Neuronal stem cell (in vitro differentiated cells): ENCODE results near the gene LSM12.
A peak's percentile ranks its signal among the peaks of the same experiment; 100 is the strongest.

Experiments used
- DNase-seq: peaks from one replicate; pipeline ENCODE4 v3.0.0-alpha.2; 2013; ENCODE audit warnings: low spot score
- H2AFZ ChIP-seq: one replicate; pipeline ENCODE4 v1.6.1; 2013; ENCODE audit warnings: mild to moderate bottlenecking, low read length, inconsistent platforms
- H2AK5ac ChIP-seq: 2 replicates; pipeline ENCODE4 v1.6.1; 2013; ENCODE audit warnings: low read depth, mild to moderate bottlenecking, inconsistent platforms, low read length, moderate library complexity, mixed read lengths
- H2BK120ac ChIP-seq: 2 replicates; pipeline ENCODE4 v1.6.1; 2013; ENCODE audit warnings: low read depth, mild to moderate bottlenecking, inconsistent platforms, low read length, moderate library complexity, mixed read lengths
- H2BK12ac ChIP-seq: one replicate; pipeline ENCODE4 v1.6.1; 2013; ENCODE audit warnings: low read length, inconsistent platforms
- H2BK15ac ChIP-seq: 2 replicates; pipeline ENCODE4 v1.6.1; 2013; ENCODE audit warnings: mild to moderate bottlenecking, low read length, inconsistent platforms, mixed read lengths
- H2BK5ac ChIP-seq: one replicate; pipeline ENCODE4 v1.6.1; 2013; ENCODE audit warnings: inconsistent platforms, mild to moderate bottlenecking, low read length, moderate library complexity
- H3K14ac ChIP-seq: one replicate; pipeline ENCODE4 v1.6.1; 2013; ENCODE audit warnings: low read length, inconsistent platforms
- H3K18ac ChIP-seq: 2 replicates; pipeline ENCODE4 v1.6.1; 2013; ENCODE audit warnings: low read length, inconsistent platforms
- H3K23ac ChIP-seq: 2 replicates; pipeline ENCODE4 v1.6.1; 2013; ENCODE audit warnings: low read depth, mild to moderate bottlenecking, mixed read lengths, low read length, inconsistent platforms; ENCODE audit not compliant: poor library complexity
- H3K27ac ChIP-seq: replicated peaks from 3 replicates; pipeline ENCODE4 v1.5.1; 2013; ENCODE audit warnings: low read length, inconsistent platforms
- H3K27me3 ChIP-seq, 3 experiments: 2 replicates each; pipeline ENCODE4 v1.6.1; 2013; ENCODE audit warnings: low read length in 3 of 3, mild to moderate bottlenecking in 2 of 3, inconsistent platforms in 1 of 3, low read depth in 1 of 3, mixed read lengths in 1 of 3, moderate library complexity in 1 of 3; ENCODE audit not compliant: control insufficient read depth in 3 of 3, insufficient read depth in 3 of 3
- H3K36me3 ChIP-seq, 2 donors: replicated peaks in 1 of 2; 2 replicates each; pipeline ENCODE4 v1.6.1; 2013; ENCODE audit warnings: low read length in 2 of 2; ENCODE audit not compliant: control insufficient read depth in 2 of 2, insufficient read depth in 2 of 2
- H3K4ac ChIP-seq: 2 replicates; pipeline ENCODE4 v1.6.1; 2013; ENCODE audit warnings: inconsistent platforms, mild to moderate bottlenecking, low read length, moderate library complexity
- H3K4me1 ChIP-seq, 2 donors: 1 replicate in 1 of 2; 2 replicates in 1 of 2; pipeline ENCODE4 v1.6.1; 2013; ENCODE audit warnings: low read length in 2 of 2, low read depth in 1 of 2; ENCODE audit not compliant: control insufficient read depth in 2 of 2, insufficient read depth in 1 of 2
- H3K4me2 ChIP-seq: one replicate; pipeline ENCODE4 v1.6.1; 2013; ENCODE audit warnings: mild to moderate bottlenecking, low read length, inconsistent platforms; ENCODE audit not compliant: insufficient read depth, poor library complexity, severe bottlenecking
- H3K4me3 ChIP-seq, 2 donors: 2 replicates each; pipeline ENCODE4 v1.5.1; 2013; ENCODE audit warnings: low read length in 2 of 2, mild to moderate bottlenecking in 2 of 2, inconsistent platforms in 1 of 2, moderate library complexity in 1 of 2
- H3K79me1 ChIP-seq: one replicate; pipeline ENCODE4 v1.6.1; 2013; ENCODE audit warnings: low read depth, mild to moderate bottlenecking, inconsistent platforms, low read length, moderate library complexity
- H3K9ac ChIP-seq: one replicate; pipeline ENCODE4 v1.6.1; 2013; ENCODE audit warnings: mild to moderate bottlenecking, low read depth, low read length, inconsistent platforms; ENCODE audit not compliant: poor library complexity
- H3K9me3 ChIP-seq, 2 donors: replicated peaks in 1 of 2; 2 replicates each; pipeline versions ENCODE3 to v1.6.1; 2013; ENCODE audit warnings: low read length in 2 of 2, mild to moderate bottlenecking in 2 of 2, inconsistent platforms in 1 of 2, low read depth in 1 of 2, mixed read lengths in 1 of 2, moderate library complexity in 1 of 2; ENCODE audit not compliant: control insufficient read depth in 2 of 2, insufficient read depth in 1 of 2
- H4K8ac ChIP-seq: one replicate; pipeline ENCODE4 v1.6.1; 2013; ENCODE audit warnings: low read depth, mild to moderate bottlenecking, inconsistent platforms, low read length, moderate library complexity
- H4K91ac ChIP-seq: one replicate; pipeline ENCODE4 v1.6.1; 2013; ENCODE audit warnings: low read length, low read depth, mild to moderate bottlenecking, inconsistent platforms; ENCODE audit not compliant: poor library complexity
- WGBS, 2 donors: extraction: QIAGEN DNeasy Blood & Tissue Kit; methylation state at CpG; one replicate each; pipeline ENCODE4 v1.1.7; 2013; ENCODE audit warnings: missing lambda C conversion rate in 2 of 2, mixed read lengths in 1 of 2; ENCODE audit not compliant: insufficient read length in 2 of 2, insufficient replicate concordance in 1 of 2; ENCODE audit errors: extremely low coverage in 2 of 2; 5-methylcytosine and 5-hydroxymethylcytosine counted together

Gene LSM12

DNA sequence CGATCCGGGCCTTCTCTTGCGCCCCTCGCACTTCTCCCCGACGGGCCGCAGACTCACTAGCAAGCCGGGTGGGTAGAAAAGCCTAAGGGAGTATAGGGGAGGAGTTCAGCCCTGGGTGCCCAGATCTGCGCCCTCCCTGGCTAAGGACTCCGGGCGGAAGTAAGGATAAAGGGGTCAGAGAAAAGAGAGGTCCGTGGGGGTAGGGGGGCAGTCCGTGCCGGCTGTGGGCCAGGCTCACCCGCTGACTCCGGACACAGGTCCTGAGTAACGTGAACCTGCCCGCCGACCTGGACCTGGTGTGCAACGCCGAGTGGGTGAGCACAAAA is 60.2 kb downstream of the LSM12 start:
- Histone ChIP-seq H2BK120ac (peak overlapping the region; percentile 74), H3K9ac (peak overlapping the region; percentile 89), H3K27me3 (peaks cover 21 to 55% (median 45%) of the 10 kb centered on the region in 3 experiments), H3K4me1 (peaks cover 19 to 20% of the 10 kb centered on the region in 2 donors), H2BK5ac (peak overlapping the region; percentile 19), H3K36me3 (peaks cover 1 to 3% of the 10 kb centered on the region in 2 donors), H3K4me2 (peak overlapping the region; percentile 99), H2BK12ac (no peak overlapping the region), H3K27ac (no peak overlapping the region), H3K79me1 (peaks cover 5% of the 10 kb centered on the region), H4K91ac (no peak overlapping the region), H3K4ac (no peak overlapping the region), H3K4me3 (peak overlapping the region; percentile 65 to 84), H3K14ac (no peak overlapping the region), H2AK5ac (peak overlapping the region; percentile 94), H3K18ac (peak overlapping the region; percentile 97), H3K23ac (peak overlapping the region; percentile 90), H3K9me3 (peaks cover 0 to 2% of the 10 kb centered on the region in 2 donors), H4K8ac (no peak overlapping the region), H2AFZ (peak overlapping the region; percentile 94), H2BK15ac (peak overlapping the region; percentile 98)
- no peak for DNase-seq
- WGBS, 2 donors, result no CpG with 5 or more reads among the region's 21 CpGs

DNA sequence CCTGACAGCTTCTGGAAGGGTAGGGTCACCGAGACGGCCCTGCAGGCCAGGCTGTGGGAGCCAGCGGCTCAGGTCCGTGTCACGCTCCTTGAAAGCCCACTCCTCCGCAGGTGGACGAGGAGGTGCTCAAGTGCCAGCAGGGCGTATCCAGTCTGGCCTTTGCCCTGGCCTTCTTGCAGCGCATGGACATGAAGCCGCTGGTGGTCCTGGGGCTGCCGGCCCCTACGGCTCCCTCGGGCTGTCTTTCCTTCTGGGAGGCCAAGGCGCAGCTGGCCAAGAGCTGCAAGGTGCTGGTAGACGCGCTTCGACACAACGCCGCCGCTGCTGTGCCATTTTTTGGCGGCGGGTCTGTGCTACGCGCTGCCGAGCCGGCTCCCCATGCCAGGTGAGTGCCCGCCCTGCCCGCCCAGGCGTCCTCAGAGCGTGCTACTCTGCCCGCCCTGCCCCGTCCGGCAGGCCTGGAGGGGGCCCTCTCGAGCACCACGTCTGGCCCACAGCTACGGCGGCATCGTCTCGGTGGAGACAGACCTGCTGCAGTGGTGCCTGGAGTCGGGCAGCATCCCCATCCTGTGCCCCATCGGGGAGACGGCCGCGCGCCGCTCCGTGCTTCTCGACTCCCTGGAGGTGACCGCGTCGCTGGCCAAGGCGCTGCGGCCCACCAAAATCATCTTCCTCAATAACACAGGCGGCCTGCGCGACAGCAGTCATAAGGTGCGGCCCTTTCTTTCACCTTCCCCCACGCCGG is 60.8 kb downstream of the LSM12 start:
- Histone ChIP-seq H3K9me3 (peaks cover 0 to 2% of the 10 kb centered on the region in 2 donors), H3K4ac (no peak overlapping the region), H3K4me1 (peaks cover 19 to 20% of the 10 kb centered on the region in 2 donors), H3K9ac (peak overlapping the region; percentile 89), H3K79me1 (peaks cover 5% of the 10 kb centered on the region), H3K4me2 (peak overlapping the region; percentile 99), H3K36me3 (peaks cover 0 to 1% of the 10 kb centered on the region in 2 donors), H2BK5ac (peak overlapping the region; percentile 19), H3K27me3 (peaks cover 21 to 60% (median 45%) of the 10 kb centered on the region in 3 experiments), H2BK15ac (peak overlapping the region; percentile 98), H3K14ac (no peak overlapping the region), H2AK5ac (peak overlapping the region; percentile 94), H2BK12ac (no peak overlapping the region), H3K23ac (peak overlapping the region; percentile 86), H2BK120ac (peak overlapping the region; percentile 74), H4K91ac (no peak overlapping the region), H3K18ac (peak overlapping the region; percentile 97), H4K8ac (no peak overlapping the region), H3K27ac (no peak overlapping the region), H2AFZ (peak overlapping the region; percentile 94), H3K4me3 (peak overlapping the region; percentile 65 to 84)
- no peak for DNase-seq
- WGBS, 2 donors, result no CpG with 5 or more reads among the region's 59 CpGs

DNA sequence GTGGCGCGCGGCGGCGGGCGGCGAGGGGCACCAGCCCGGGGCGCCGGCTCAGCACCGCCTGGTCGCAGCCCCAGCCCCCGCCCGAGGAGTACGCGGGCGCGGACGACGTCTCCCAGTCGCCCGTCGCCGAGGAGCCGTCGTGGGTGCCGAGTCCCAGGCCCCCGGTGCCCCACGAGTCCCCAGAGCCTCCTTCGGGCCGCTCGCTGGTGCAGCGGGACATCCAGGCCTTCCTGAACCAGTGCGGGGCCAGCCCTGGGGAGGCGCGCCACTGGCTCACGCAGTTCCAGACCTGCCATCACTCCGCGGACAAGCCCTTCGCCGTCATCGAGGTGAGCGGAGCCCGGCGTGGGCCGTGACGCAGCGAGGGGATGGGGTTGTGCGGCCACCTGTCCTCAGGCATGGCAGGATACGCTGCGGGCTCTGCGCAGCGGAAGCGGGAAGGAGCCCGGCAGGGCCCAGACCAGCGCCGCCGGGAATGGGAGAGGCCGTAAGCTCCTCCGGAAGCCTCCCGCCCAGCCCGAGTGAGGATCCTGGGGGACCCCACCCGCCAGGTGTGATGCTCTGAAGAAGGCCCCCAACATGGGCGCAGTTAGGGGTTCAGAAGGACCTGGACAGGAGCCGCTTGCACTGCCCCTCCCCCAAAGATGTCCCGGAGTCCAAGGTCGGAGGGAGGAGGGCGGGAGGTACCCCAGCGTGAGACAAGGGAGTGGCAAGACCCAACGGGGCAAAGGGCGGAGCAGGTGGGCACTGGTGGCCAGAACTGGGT is 61.5 kb downstream of the LSM12 start:
- peaks cover 0 to 2% of the 10 kb centered on the region in 2 donors for H3K9me3 ChIP-seq
- H3K4ac ChIP-seq, result no peak overlapping the region
- H2BK120ac ChIP-seq, result peak overlapping the region; percentile 52
- H4K8ac ChIP-seq, result no peak overlapping the region
- H3K4me3 ChIP-seq, result peak overlapping the region in 1 of 2 donors; percentile 68
- no peaks in the 10 kb centered on the region for H3K36me3 ChIP-seq
- peak overlapping the region; percentile 95 for H3K18ac ChIP-seq
- H3K27me3 ChIP-seq, result peaks cover 21 to 66% (median 47%) of the 10 kb centered on the region in 3 experiments
- DNase-seq, result no peak
- peak overlapping the region; percentile 98 for H2BK15ac ChIP-seq
- H3K14ac ChIP-seq, result peak overlapping the region; percentile 14
- H3K79me1 ChIP-seq, result peaks cover 5% of the 10 kb centered on the region
- no peak overlapping the region for H3K27ac ChIP-seq
- H3K23ac ChIP-seq, result peak overlapping the region; percentile 98
- H3K9ac ChIP-seq, result peak overlapping the region; percentile 85
- H2AK5ac ChIP-seq, result peak overlapping the region; percentile 94
- H2BK5ac ChIP-seq, result no peak overlapping the region
- H2AFZ ChIP-seq, result peak overlapping the region; percentile 72
- H3K4me1 ChIP-seq, result peaks cover 19 to 20% of the 10 kb centered on the region in 2 donors
- peak overlapping the region; percentile 76 for H3K4me2 ChIP-seq
- WGBS, 2 donors, result no CpG with 5 or more reads among the region's 71 CpGs
- H2BK12ac ChIP-seq, result peak overlapping the region; percentile 86
- no peak overlapping the region for H4K91ac ChIP-seq
